Endometrium (tissue), 2 donors: ENCODE data around the gene PKD1.

Source experiments
- FAIRE-seq: peaks from 2 replicates; lab custom pipeline; 2012; peaks lifted over from hg19 to GRCh38; lab: Jason Lieb, UNC
- donor health status: control.
- donor health status: control.

Gene PKD1

GRCh38 chr16:2170080-2170479 lies 34.4 kb upstream of the PKD1 start:
- FAIRE-seq = no peak

- FAIRE-seq = no peak
Measured at GRCh38 chr16:2167068-2167638, 31.5 kb upstream of the PKD1 start.

GRCh38 chr16:2166263-2167067 lies 30.8 kb upstream of the PKD1 start:
- FAIRE-seq = no peak

GRCh38 chr16:2165861-2166260 lies 30.2 kb upstream of the PKD1 start:
- no peak for FAIRE-seq

- no peak for FAIRE-seq
Measured at GRCh38 chr16:2163211-2163881, 27.6 kb upstream of the PKD1 start.

GRCh38 chr16:2162676-2163118 lies 27.0 kb upstream of the PKD1 start:
- no peak for FAIRE-seq

GRCh38 chr16:2161911-2162310 lies 26.2 kb upstream of the PKD1 start:
- no peak for FAIRE-seq

- FAIRE-seq = no peak
Measured at GRCh38 chr16:2160915-2161551, 25.3 kb upstream of the PKD1 start.

GRCh38 chr16:2159175-2159838 lies 23.6 kb upstream of the PKD1 start:
- FAIRE-seq = no peak

GRCh38 chr16:2158262-2158638 lies 22.6 kb upstream of the PKD1 start:
- FAIRE-seq = no peak

- no peak for FAIRE-seq
Measured at GRCh38 chr16:2157480-2158261, 22.0 kb upstream of the PKD1 start.

- FAIRE-seq = no peak
Measured at GRCh38 chr16:2156849-2157224, 21.1 kb upstream of the PKD1 start.

- no peak for FAIRE-seq
Measured at GRCh38 chr16:2155977-2156848, 20.5 kb upstream of the PKD1 start.

- FAIRE-seq = peak; percentile 99
Measured at GRCh38 chr16:2155091-2155950, 19.6 kb upstream of the PKD1 start, which contains the start of gene TRAF7. Gene TRAF7, plus strand, starts transcription at chr16:2155782. Its CDS starts 8,139 bp downstream, at chr16:2163921.

- no peak for FAIRE-seq
Measured at GRCh38 chr16:2154533-2155090, 18.9 kb upstream of the PKD1 start.

GRCh38 chr16:2152695-2153506 lies 17.2 kb upstream of the PKD1 start:
- no peak for FAIRE-seq

GRCh38 chr16:2151188-2152091 lies 15.7 kb upstream of the PKD1 start:
- FAIRE-seq = no peak
